WERI-Rb-1 (cell line): ENCODE measurements around the gene MYO10.

Experiments used
- DNase-seq: peaks from one replicate; pipeline ENCODE4 v3.0.0-alpha.2; 2020
- H3K27ac ChIP-seq: fragments of 250-450 bp; sonication (Bioruptor Pico); 2 replicates; pipeline ENCODE4 v1.5.1; 2020; ENCODE audit warnings: mild to moderate bottlenecking, moderate library complexity
- H3K27me3 ChIP-seq: fragments of 250-450 bp; sonication (Bioruptor Pico); 2 replicates; pipeline ENCODE4 v1.5.1; 2021; ENCODE audit warnings: mild to moderate bottlenecking, low read depth, moderate library complexity; ENCODE audit not compliant: insufficient read depth, severe bottlenecking
- H3K36me3 ChIP-seq: fragments of 250-450 bp; sonication (Bioruptor Pico); 2 replicates; pipeline ENCODE4 v1.5.1; 2020; ENCODE audit warnings: mild to moderate bottlenecking, moderate library complexity
- H3K4me3 ChIP-seq: 2 replicates; pipeline ENCODE4 v1.5.1; 2011; ENCODE audit warnings: low read depth, mild to moderate bottlenecking, control low read depth, low read length
- H3K9me3 ChIP-seq: fragments of 250-450 bp; sonication (Bioruptor Pico); 2 replicates; pipeline ENCODE4 v1.5.1; 2021; ENCODE audit warnings: mild to moderate bottlenecking, moderate library complexity; ENCODE audit not compliant: severe bottlenecking
- CTCF ChIP-seq: IDR thresholded peaks from 2 replicates; pipeline ENCODE4 v1.5.1; 2011; ENCODE audit warnings: low read depth, mild to moderate bottlenecking, control low read depth, inconsistent platforms, low read length

The MYO10 gene

GRCh38 chr5:16866273-16866672 lies 69.8 kb downstream of the MYO10 start:
- Histone ChIP-seq H3K36me3 (no peaks in the 10 kb centered on the region), H3K4me3 (no peak overlapping the region), H3K9me3 (no peaks in the 10 kb centered on the region), H3K27ac (no peak overlapping the region), H3K27me3 (no peaks in the 10 kb centered on the region)
- TF ChIP-seq CTCF = no peak
- no peak for DNase-seq

- Histone ChIP-seq H3K9me3 (no peaks in the 10 kb centered on the region), H3K4me3 (no peak overlapping the region), H3K27me3 (no peaks in the 10 kb centered on the region), H3K27ac (no peak overlapping the region), H3K36me3 (no peaks in the 10 kb centered on the region)
- no peak for DNase-seq
- no peak for TF ChIP-seq CTCF
These were observed 70.9 kb downstream of the MYO10 start for GRCh38 chr5:16865151-16865550.

- Histone ChIP-seq H3K36me3 (no peaks in the 10 kb centered on the region), H3K9me3 (no peaks in the 10 kb centered on the region), H3K4me3 (no peak overlapping the region), H3K27ac (no peak overlapping the region), H3K27me3 (no peaks in the 10 kb centered on the region)
- DNase-seq = no peak
- TF ChIP-seq CTCF = no peak
These were observed 71.4 kb downstream of the MYO10 start for GRCh38 chr5:16864631-16865131.

GRCh38 chr5:16863469-16863946 lies 72.6 kb downstream of the MYO10 start:
- no peak for TF ChIP-seq CTCF
- Histone ChIP-seq H3K4me3 (no peak overlapping the region), H3K27ac (no peak overlapping the region), H3K36me3 (no peaks in the 10 kb centered on the region; the same call in 1 of the 2 replicates), H3K9me3 (peaks cover 5% of the 10 kb centered on the region), H3K27me3 (no peaks in the 10 kb centered on the region)
- DNase-seq = no peak

GRCh38 chr5:16862777-16863176 lies 73.3 kb downstream of the MYO10 start:
- Histone ChIP-seq H3K27ac (no peak overlapping the region), H3K36me3 (no peaks in the 10 kb centered on the region; the same call in 1 of the 2 replicates), H3K4me3 (no peak overlapping the region), H3K9me3 (peaks cover 5% of the 10 kb centered on the region), H3K27me3 (no peaks in the 10 kb centered on the region)
- no peak for DNase-seq
- no peak for TF ChIP-seq CTCF

GRCh38 chr5:16859346-16859745 lies 76.7 kb downstream of the MYO10 start:
- Histone ChIP-seq H3K9me3 (peaks cover 5% of the 10 kb centered on the region), H3K27ac (no peak overlapping the region), H3K27me3 (no peaks in the 10 kb centered on the region), H3K36me3 (no peaks in the 10 kb centered on the region; the same call in 1 of the 2 replicates), H3K4me3 (no peak overlapping the region)
- TF ChIP-seq CTCF = no peak
- DNase-seq = no peak
